ENCODE measurements around the gene COL5A1. TPM values are rescaled to one million over a fixed set of nuclear protein-coding genes. Genes with fewer than 3 reads are reported as not detected.

Gene COL5A1
- total RNA-seq, 1 donor = 801 TPM

DNA sequence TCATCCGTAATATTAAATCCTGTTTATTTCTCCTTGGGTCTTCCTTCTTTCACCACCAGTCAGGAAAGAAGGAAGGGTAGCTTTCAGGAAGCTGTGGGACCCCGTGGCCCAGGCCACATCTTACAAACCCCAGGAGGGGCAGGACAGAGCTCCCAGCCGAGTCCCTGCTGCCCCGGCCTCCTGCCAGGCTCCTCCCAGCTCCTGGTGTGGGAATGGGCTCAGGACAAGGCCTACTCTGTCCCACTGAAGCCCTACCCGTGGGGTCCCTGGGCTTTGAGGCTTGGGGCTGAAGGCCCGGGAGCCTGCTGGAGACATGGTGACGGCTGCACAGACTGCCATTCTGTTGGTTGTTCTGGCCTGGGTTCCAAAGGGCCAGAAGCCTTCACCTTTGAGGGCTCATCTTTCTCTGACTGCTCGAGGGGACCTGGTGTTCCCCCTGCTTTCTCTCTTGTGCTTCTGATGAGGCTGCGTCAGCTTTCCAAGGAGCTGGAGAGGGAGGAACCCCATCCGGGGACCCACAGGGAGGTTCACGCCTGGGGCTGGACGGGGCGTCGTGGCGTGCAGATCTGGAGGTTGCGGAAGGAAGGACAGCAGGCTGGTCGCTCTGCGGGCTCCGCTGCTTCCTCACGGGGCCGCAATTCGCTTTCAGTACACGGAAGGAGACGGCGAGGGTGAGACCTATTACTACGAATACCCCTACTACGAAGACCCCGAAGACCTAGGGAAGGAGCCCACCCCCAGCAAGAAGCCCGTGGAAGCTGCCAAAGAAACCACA lies 86.6 kb downstream of the COL5A1 start:
- Histone ChIP-seq H3K36me3 (ENCODE audit: insufficient read depth, low read length) (peaks cover 84% of the 10 kb centered on the region), H3K27ac (ENCODE audit: low read depth, low read length) (no peak overlapping the region), H3K4me2 (ENCODE audit: insufficient read depth, low read length) (no peak overlapping the region), H4K20me1 (ENCODE audit: insufficient read depth, low read length) (peaks cover 84% of the 10 kb centered on the region), H3K27me3 (ENCODE audit: insufficient read depth, low read length) (no peaks in the 10 kb centered on the region), H3K9me3 (ENCODE audit: low read depth, low read length) (no peaks in the 10 kb centered on the region), H2AFZ (ENCODE audit: low read length) (no peak overlapping the region), H3K4me1 (ENCODE audit: insufficient read depth, low read length) (peaks cover 5% of the 10 kb centered on the region), H3K79me2 (ENCODE audit: insufficient read depth, low read length) (peaks cover 81% of the 10 kb centered on the region), H3K4me3 (ENCODE audit: insufficient read depth, low read length) (no peak overlapping the region)
- TF ChIP-seq, protein P1, sequence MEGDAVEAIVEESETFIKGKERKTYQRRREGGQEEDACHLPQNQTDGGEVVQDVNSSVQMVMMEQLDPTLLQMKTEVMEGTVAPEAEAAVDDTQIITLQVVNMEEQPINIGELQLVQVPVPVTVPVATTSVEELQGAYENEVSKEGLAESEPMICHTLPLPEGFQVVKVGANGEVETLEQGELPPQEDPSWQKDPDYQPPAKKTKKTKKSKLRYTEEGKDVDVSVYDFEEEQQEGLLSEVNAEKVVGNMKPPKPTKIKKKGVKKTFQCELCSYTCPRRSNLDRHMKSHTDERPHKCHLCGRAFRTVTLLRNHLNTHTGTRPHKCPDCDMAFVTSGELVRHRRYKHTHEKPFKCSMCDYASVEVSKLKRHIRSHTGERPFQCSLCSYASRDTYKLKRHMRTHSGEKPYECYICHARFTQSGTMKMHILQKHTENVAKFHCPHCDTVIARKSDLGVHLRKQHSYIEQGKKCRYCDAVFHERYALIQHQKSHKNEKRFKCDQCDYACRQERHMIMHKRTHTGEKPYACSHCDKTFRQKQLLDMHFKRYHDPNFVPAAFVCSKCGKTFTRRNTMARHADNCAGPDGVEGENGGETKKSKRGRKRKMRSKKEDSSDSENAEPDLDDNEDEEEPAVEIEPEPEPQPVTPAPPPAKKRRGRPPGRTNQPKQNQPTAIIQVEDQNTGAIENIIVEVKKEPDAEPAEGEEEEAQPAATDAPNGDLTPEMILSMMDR (IDR thresholded peaks at IDR 0.05; ENCODE audit: extremely low read depth, low read depth, low read length) = no peak
- DNase-seq (ENCODE audit: insufficient read length, low spot score, missing footprints) = no peak

DNA sequence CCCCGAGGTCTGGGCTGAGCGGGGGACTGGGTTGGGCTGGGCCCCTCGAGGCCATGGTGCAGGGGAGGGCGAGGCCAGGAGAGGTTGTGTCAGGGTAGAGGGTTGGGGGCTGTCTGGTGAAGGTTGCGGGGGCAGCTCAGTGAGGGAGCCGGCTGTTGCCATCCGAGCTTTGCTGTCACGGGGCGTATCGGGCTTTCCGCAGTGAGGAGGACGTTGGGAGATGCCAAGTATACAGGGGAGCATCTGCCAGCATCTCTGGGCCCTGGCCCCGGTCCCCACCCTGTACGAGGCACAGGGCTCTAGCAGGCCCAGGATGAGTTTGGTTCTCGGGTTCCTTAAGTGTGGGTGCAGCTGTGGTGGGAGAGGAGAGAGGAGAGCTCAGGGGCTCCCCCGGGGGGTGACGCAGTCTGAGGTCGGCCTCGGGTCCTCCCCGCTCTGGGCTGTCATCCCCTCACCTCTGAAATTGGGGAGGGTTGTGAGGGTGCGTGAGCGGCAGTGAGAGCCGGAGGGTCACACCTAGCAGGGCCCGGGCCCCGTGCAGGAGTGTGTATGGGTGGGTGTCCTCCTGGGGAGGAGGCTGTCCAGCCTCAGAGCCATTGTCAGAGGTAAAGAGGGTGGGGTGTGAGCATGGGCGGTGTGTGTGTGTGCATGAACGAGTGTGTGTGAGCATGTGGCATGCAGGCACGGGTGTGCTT lies 87.3 kb downstream of the COL5A1 start:
- Histone ChIP-seq H3K27ac (ENCODE audit: low read depth, low read length) (no peak overlapping the region), H4K20me1 (ENCODE audit: insufficient read depth, low read length) (peaks cover 84% of the 10 kb centered on the region), H3K9me3 (ENCODE audit: low read depth, low read length) (no peaks in the 10 kb centered on the region), H3K4me2 (ENCODE audit: insufficient read depth, low read length) (no peak overlapping the region), H3K36me3 (ENCODE audit: insufficient read depth, low read length) (peaks cover 84% of the 10 kb centered on the region), H3K27me3 (ENCODE audit: insufficient read depth, low read length) (no peaks in the 10 kb centered on the region), H3K4me3 (ENCODE audit: insufficient read depth, low read length) (no peak overlapping the region), H2AFZ (ENCODE audit: low read length) (no peak overlapping the region), H3K79me2 (ENCODE audit: insufficient read depth, low read length) (peaks cover 77% of the 10 kb centered on the region), H3K4me1 (ENCODE audit: insufficient read depth, low read length) (peaks cover 4% of the 10 kb centered on the region)
- DNase-seq (ENCODE audit: insufficient read length, low spot score, missing footprints) = no peak
- TF ChIP-seq, protein P1 (IDR thresholded peaks at IDR 0.05; ENCODE audit: extremely low read depth, low read depth, low read length) = no peak

DNA sequence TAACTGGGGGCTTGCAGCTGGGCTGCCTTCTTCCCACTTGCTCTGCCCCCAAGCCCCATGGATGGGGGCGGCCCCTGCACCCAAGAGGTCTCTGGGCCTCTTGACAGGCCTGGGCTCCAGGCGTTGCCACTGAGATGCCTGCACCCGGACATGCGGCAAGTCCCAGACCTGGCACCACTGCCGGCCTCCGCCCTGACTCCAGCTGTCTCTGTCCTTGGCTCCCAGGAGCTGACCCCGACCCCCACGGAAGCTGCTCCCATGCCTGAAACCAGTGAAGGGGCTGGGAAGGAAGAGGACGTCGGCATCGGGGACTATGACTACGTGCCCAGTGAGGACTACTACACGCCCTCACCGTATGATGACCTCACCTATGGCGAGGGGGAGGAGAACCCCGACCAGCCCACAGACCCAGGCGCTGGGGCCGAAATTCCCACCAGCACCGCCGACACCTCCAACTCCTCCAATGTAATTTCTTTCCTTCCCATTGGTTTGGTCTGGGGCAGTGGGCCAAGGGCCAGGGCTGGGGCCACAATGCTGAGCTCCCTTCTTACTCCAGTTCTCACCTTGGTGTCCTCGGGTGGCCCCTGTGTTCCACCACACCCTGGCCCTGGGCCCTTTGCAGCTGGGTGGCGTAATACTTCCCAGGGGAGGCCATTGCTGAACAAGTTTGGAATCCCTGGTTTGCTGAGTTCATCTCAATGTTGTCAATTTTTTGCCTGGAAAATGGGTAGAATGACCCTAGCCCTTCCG lies 88.6 kb downstream of the COL5A1 start:
- no peak overlapping the region for H3K27ac ChIP-seq (ENCODE audit: low read depth, low read length)
- no peaks in the 10 kb centered on the region for H3K9me3 ChIP-seq (ENCODE audit: low read depth, low read length)
- H4K20me1 ChIP-seq (ENCODE audit: insufficient read depth, low read length) = peaks cover 82% of the 10 kb centered on the region
- TF ChIP-seq, protein P1 (IDR thresholded peaks at IDR 0.05; ENCODE audit: extremely low read depth, low read depth, low read length) = no peak
- no peak overlapping the region for H3K4me2 ChIP-seq (ENCODE audit: insufficient read depth, low read length)
- no peaks in the 10 kb centered on the region for H3K4me1 ChIP-seq (ENCODE audit: insufficient read depth, low read length)
- peaks cover 80% of the 10 kb centered on the region for H3K36me3 ChIP-seq (ENCODE audit: insufficient read depth, low read length)
- no peak overlapping the region for H3K4me3 ChIP-seq (ENCODE audit: insufficient read depth, low read length)
- peaks cover 68% of the 10 kb centered on the region for H3K79me2 ChIP-seq (ENCODE audit: insufficient read depth, low read length)
- no peak for DNase-seq (ENCODE audit: insufficient read length, low spot score, missing footprints)
- H3K27me3 ChIP-seq (ENCODE audit: insufficient read depth, low read length) = no peaks in the 10 kb centered on the region
- no peak overlapping the region for H2AFZ ChIP-seq (ENCODE audit: low read length)

All from osteoblast (primary cell).